Psoas muscle (tissue), 8 donors: ENCODE data around the gene DCTN1. TPM values are rescaled to one million over a fixed set of nuclear protein-coding genes. Genes with fewer than 3 reads are reported as not detected.

Source experiments
- ATAC-seq, 4 donors: fragments of 200-7000 bp; cut with Tn5 transposase; one replicate each; pipeline ENCODE4 v1.9.1; 2020; ENCODE audit warnings: moderate library complexity in 3 of 4, mild to moderate bottlenecking in 2 of 4
- DNase-seq, 2 donors: peaks; one replicate each; pipeline ENCODE4 v3.0.0-alpha.2; 2020
- H3K27ac ChIP-seq: fragments of 200-600 bp; one replicate; pipeline ENCODE4 v1.8.0; 2022
- H3K27me3 ChIP-seq, 3 donors: fragments of 200-600 bp in 1 of 3; one replicate each; pipeline versions ENCODE4 v1.6.1 to v1.8.0; 2013 to 2022; ENCODE audit warnings: low read length in 2 of 3, mild to moderate bottlenecking in 2 of 3, moderate library complexity in 1 of 3; ENCODE audit not compliant: insufficient read depth in 3 of 3
- H3K36me3 ChIP-seq, 2 donors: fragments of 200-600 bp in 1 of 2; one replicate each; pipeline versions ENCODE4 v1.6.1 to v1.8.0; 2013 to 2022; ENCODE audit warnings: low read depth in 1 of 2, mild to moderate bottlenecking in 1 of 2, moderate library complexity in 1 of 2; ENCODE audit not compliant: insufficient read depth in 1 of 2
- H3K4me1 ChIP-seq: fragments of 200-600 bp; one replicate; pipeline ENCODE4 v1.8.0; 2022
- H3K4me3 ChIP-seq: fragments of 200-600 bp; one replicate; pipeline ENCODE4 v1.8.0; 2022; ENCODE audit warnings: mild to moderate bottlenecking
- H3K9me3 ChIP-seq: fragments of 200-600 bp; one replicate; pipeline ENCODE4 v1.8.0; 2022
- CTCF ChIP-seq: fragments of 200-600 bp; IDR thresholded peaks from one replicate; pipeline ENCODE4 v1.8.0; 2022; ENCODE audit warnings: antibody characterized with exemption
- WGBS, 3 donors: extraction: QIAGEN DNeasy Blood & Tissue Kit; methylation state at CpG; one replicate each; pipeline versions ENCODE4 v1.1.6 to v1.1.7; 2013; 5-methylcytosine and 5-hydroxymethylcytosine counted together
- intact Hi-C, 2 donors: fragments of 100-400 bp; cut with DNase I; formaldehyde crosslinking; loops; one replicate each; pipeline versions ENCODE4 v1.11.0 to v1.14.2; 2022
- polyA plus RNA-seq, 3 donors: library from polyadenylated mRNA; stranded (reverse); fragments of 200-250 nt; gene quantifications; one replicate each; pipeline ENCODE4 v1.2.3, GENCODE V29; 2013
- total RNA-seq, 4 donors: library from RNA; stranded (reverse); fragmentation: NEBNext Ultra II Directional in 2 of 4; extraction: Animal tissue kit (Norgen Biotek cat#: 25700) in 2 of 4; gene quantifications; one replicate each; pipeline versions ENCODE4 v1.2.1 to v1.2.4, GENCODE V29; 2021 to 2023
- donor health status: healthy with polysubstance abuse.
- donor health status: DM: no; HTN: no; CAD: no; lungs with moderate emphysema.
- donor health status: Bipolar disorder and iron deficiency.
- donor health status: healthy.
- donor health status: DM: yes; HTN: yes; CAD: no.
- donor health status: DM: no; HTN: no; CAD: no.
- donor health status: DM: no; HTN: no; CAD: no.
- donor health status: DM: yes; HTN: yes; CAD: no.

Gene DCTN1
- total and polyA plus RNA-seq, 7 donors = 45.6 to 131 (median 99.0) TPM

GRCh38 chr2:74357627-74358026, 22.5 kb downstream of the DCTN1 start:
- no peak for TF ChIP-seq CTCF
- Histone ChIP-seq H3K4me1 (no peaks in the 10 kb centered on the region), H3K27ac (no peak overlapping the region), H3K27me3 (no peaks in the 10 kb centered on the region), H3K36me3 (peaks cover 7 to 76% of the 10 kb centered on the region in 2 donors), H3K4me3 (no peak overlapping the region), H3K9me3 (no peaks in the 10 kb centered on the region)
- DNase-seq = no peak
- intact Hi-C loops = no loop called here
- no peak for ATAC-seq

DNA sequence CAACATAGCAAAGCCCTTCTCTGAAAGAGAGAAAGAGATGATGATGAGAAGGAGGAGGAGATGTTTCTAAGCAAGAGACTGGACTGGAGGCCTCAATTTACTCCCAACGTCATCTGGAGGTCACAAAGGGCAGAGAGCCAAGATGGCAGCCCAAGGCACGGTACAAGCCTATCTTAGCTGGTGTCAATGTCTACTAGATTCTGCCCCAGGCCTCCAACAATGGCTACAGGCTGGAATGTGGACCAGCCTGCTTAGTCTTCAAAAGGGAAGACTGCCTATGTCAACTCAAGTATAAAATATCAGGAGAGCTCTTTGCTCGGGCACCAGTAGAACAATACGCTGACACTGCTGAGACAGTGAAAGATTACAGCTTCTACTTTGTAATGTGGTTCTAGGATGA, 30.2 kb downstream of the DCTN1 start:
- ATAC-seq = no peak
- Histone ChIP-seq H3K36me3 (no peaks in the 10 kb centered on the region), H3K27me3 (no peaks in the 10 kb centered on the region), H3K4me1 (no peaks in the 10 kb centered on the region), H3K27ac (no peak overlapping the region), H3K9me3 (no peaks in the 10 kb centered on the region), H3K4me3 (no peak overlapping the region)
- DNase-seq = no peak
- no peak for TF ChIP-seq CTCF
- intact Hi-C loops = no loop called here
- 89 to 91% (median 90%) methylated on average over 4 of the region's 4 CpGs for WGBS, 3 donors

DNA sequence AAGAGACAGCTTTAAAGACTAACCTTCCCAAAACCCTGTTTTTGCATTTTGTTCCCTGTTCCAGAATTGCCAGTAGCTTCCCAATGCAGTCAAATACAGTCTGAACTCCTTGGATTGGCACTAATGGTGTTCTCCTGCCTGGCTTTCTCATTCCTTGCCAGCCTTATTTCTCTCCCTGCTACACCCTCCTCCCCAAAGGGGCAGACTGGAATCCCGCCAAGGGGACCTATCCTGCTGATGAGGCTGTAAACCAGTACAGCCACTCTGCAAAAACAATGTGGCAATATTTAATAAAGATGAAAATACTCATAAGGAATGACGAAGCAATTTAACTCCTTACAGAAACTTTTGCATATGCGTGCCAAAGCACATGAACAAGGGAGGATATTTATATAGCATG, 32.4 kb downstream of the DCTN1 start:
- Histone ChIP-seq H3K4me1 (no peaks in the 10 kb centered on the region), H3K27me3 (no peaks in the 10 kb centered on the region), H3K4me3 (no peak overlapping the region), H3K27ac (no peak overlapping the region), H3K9me3 (no peaks in the 10 kb centered on the region), H3K36me3 (no peaks in the 10 kb centered on the region)
- no peak for TF ChIP-seq CTCF
- 91 to 97% (median 95%) methylated on average over 3 of the region's 3 CpGs for WGBS, 3 donors
- ATAC-seq = no peak
- intact Hi-C loops = no loop called here
- no peak for DNase-seq

GRCh38 chr2:74347303-74347702, 32.8 kb downstream of the DCTN1 start:
- H3K36me3 ChIP-seq = no peaks in the 10 kb centered on the region
- no peak for TF ChIP-seq CTCF
- no peaks in the 10 kb centered on the region for H3K4me1 ChIP-seq
- no peak for ATAC-seq
- intact Hi-C loops = no loop called here
- 93 to 97% (median 93%) methylated on average over 1 of the region's 1 CpG for WGBS, 3 donors
- no peaks in the 10 kb centered on the region for H3K9me3 ChIP-seq
- H3K27ac ChIP-seq = no peak overlapping the region
- no peak for DNase-seq
- no peak overlapping the region for H3K4me3 ChIP-seq
- H3K27me3 ChIP-seq = no peaks in the 10 kb centered on the region

GRCh38 chr2:74345272-74345943, 34.7 kb downstream of the DCTN1 start:
- no peaks in the 10 kb centered on the region for H3K27me3 ChIP-seq
- no peaks in the 10 kb centered on the region for H3K36me3 ChIP-seq
- TF ChIP-seq CTCF = no peak
- WGBS, 3 donors = 68 to 73% (median 72%) methylated on average over 8 of the region's 8 CpGs
- ATAC-seq (no peak), DNase-seq (no peak)
- intact Hi-C loops = no loop called here
- no peaks in the 10 kb centered on the region for H3K4me1 ChIP-seq
- H3K4me3 ChIP-seq = no peak overlapping the region
- no peak overlapping the region for H3K27ac ChIP-seq
- no peaks in the 10 kb centered on the region for H3K9me3 ChIP-seq
